ENCODE measurements around the gene YDJC.
"Not testable (repeated sequence)": the region's sequence is repeated elsewhere in the genome, so short reads cannot be mapped to it uniquely, and the experiment has no call there.

Gene YDJC

GRCh38 chr22:21581009-21581713 lies 48.7 kb downstream of the YDJC start:
- DNase-seq (ENCODE audit: low read depth in 3 of 3) = not testable (repeated sequence)

DNA sequence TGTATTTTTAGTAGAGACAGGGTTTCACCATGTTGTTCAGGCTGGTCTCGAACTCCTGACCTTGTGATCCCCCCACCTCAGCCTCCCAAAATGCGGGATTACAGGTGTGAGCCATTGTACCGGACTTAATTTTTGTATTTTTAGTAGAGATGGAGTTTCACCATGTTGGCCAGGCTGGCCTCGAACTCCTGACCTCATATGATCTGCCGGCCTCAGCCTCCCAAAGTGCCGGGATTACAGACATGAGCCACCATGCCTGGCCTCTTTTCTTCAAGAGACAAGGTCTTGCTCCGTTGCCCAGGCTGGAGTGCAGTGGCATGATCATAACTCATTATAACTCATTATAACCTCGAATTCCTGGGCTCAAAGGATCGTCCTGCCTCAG lies 49.2 kb downstream of the YDJC start:
- not testable (repeated sequence) for DNase-seq (ENCODE audit: low read depth in 3 of 3)

DNA sequence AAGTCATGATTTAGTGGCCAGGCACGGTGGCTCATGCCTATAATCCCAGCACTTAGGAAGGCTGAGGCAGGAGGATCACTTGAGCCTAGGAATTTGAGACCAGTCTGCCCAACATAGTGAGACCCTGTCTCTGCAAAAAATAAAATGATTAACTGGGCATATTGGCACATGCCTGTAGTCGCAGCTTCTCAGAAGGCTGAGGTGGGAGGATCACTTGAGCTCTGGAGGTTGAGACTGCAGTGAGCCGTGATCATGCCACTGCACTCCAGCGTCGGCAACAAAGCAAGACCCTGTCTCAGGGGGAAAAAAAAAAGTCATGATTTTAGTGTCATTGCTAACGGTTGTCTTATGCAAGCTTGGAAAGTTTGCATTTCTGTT lies 50.4 kb downstream of the YDJC start:
- DNase-seq (ENCODE audit: low read depth in 3 of 3) = no peak

Data from stimulated activated CD4-positive, alpha-beta T cell treated with anti-CD3 and anti-CD28 coated beads, TNF-alpha, amount 100 ng/mL, for 24 hours (primary cell).